SKM-1 (cell line): ENCODE data around the gene HDC.
A peak's percentile ranks its signal among the peaks of the same experiment; 100 is the strongest.

Source experiments
- DNase-seq: peaks from one replicate; lab custom pipeline; 2025; ENCODE audit not compliant: unreplicated experiment; lab: John Stamatoyannopoulos, UW

HDC gene

DNA sequence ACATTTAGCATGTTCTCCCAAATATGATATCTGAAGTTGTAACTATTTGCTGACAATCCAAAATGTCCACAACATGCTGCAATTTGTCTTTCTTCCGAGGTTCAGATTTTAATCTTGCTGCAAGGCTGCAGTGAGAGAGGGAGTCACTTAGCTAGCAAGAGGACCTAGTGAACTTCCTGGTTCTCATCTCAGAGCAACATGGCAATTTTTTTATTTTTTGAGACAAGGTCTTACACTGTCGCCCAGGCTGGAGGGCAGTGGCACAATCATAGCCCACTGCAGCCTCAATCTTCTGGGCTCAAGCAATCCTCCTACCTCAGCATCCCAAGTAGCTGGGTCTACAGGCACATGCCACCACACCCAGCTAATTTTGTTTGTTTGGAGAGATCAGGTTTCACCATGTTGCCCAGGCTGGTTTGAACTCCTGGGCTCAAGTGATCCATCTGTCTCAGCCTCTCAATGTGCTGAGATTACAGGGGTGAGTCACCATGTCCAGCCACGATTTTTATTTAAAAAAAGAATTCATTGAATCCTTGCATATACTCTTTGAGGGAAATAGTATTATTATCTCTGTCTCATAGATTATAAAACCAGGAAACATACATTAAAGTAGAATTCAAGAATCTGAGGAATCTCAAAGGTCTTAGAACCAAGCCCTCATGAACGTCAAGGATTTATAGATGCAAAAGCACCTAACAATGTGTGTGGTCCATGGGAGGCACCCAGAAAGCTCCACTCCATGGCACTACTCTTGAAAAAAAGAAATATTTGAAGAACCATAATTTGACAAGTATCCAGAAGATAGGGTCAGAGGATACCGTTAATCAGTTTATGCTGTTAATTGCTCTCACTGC lies 9.1 kb downstream of the HDC start:
- no peak for DNase-seq

DNA sequence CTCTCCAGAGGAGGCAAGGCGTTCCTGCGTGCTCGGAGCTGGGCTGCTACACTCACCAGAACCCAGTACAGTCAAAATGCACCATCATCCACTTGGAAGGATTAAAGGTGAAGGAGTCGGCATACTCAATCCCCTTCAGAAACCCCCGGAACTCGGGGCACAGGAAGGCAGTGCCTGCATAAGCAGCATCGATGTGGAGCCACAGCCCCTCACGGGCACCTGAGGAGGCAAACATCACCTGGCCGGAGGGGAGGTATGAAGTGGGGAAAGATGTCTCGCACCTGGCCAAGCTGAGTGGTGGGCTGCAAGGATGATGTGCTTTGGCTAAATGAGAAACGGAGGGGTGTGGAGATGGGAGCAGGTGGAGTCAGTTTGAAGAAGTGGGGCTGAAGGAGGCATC lies 13.0 kb downstream of the HDC start:
- DNase-seq: no peak

DNA sequence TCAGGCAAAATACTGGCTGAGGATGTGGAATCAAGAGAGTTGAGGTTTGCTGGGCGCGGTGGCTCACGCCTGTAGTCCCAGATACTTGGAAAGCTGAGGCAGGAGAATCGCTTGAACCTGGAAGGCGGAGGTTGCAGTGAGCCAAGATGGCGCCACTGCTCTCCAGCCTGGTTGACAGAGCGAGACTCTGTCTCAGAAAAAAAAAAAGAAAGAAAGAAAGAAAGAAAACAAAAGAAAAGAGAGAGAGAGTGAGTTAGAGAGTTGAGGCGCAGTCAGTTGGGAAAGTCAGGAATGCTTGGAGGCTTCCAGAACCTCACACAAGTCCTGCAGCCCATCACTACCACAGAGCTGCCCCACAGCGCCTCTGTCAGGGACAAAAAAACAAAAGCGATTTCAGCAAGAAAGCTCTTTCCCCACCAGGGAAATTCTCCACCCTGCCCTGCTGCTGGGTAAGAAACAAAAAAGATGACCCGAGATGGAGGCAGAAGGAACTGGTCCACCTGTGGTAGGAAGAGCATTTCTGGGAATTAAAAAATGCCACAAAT lies 13.8 kb downstream of the HDC start:
- no peak for DNase-seq

DNA sequence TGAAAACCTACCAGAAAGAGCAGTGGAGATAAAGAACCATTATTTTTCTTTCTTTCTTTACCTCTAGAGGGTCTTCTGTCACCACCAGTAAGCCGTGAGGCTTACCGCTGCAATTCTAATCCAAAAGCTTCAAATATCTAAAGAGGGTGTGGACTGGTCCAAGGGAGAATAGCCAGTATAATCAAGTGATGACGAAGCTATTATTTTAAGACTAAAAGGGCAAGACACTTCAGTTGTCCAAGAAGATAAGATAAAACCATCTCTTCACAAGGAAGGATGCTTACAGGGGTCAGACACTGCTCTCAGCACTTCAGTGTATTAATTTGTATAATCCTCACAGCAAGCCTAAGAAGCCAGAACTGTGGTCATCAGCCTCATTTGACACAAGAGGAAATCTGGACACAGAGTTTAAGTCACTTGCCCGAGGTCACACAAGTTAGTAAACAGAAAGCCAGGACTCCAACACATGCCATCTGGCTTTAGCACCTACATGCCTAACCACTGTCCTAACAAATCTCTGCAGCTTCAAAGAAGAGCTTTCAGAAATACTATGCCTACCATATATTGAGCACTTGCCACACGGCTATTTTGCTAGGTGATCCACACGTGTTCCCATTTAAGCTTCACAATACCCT lies 14.6 kb downstream of the HDC start:
- no peak for DNase-seq

GRCh38 chr15:50249704-50250103 lies 15.8 kb downstream of the HDC start:
- DNase-seq: no peak

GRCh38 chr15:50248994-50249582 lies 16.4 kb downstream of the HDC start:
- no peak for DNase-seq

- DNase-seq: peak; percentile 15
These were observed 17.5 kb downstream of the HDC start for GRCh38 chr15:50247819-50248655.

DNA sequence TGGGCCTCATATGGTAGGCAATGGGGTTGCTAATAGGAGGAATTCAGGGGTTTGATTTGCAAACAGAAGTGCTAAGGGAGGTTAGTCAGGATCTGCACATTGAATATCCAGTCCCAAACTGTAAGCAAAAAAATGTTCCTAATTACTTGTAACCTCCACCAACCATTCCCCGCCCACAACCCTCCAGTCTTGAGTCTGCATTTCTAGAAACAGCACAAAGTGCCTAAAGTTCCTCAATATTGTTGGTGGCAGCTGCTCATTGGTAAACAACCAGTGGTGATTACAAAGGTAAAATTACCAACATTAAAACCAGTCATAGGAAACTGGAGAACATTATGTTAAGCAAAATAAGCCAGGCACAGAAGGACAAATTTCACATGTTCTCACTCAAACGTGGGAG lies 18.9 kb downstream of the HDC start:
- DNase-seq: no peak

- DNase-seq: no peak
These were observed 20.4 kb downstream of the HDC start for GRCh38 chr15:50244959-50245624.

- DNase-seq: no peak
These were observed 21.4 kb downstream of the HDC start for GRCh38 chr15:50244153-50244552.

DNA sequence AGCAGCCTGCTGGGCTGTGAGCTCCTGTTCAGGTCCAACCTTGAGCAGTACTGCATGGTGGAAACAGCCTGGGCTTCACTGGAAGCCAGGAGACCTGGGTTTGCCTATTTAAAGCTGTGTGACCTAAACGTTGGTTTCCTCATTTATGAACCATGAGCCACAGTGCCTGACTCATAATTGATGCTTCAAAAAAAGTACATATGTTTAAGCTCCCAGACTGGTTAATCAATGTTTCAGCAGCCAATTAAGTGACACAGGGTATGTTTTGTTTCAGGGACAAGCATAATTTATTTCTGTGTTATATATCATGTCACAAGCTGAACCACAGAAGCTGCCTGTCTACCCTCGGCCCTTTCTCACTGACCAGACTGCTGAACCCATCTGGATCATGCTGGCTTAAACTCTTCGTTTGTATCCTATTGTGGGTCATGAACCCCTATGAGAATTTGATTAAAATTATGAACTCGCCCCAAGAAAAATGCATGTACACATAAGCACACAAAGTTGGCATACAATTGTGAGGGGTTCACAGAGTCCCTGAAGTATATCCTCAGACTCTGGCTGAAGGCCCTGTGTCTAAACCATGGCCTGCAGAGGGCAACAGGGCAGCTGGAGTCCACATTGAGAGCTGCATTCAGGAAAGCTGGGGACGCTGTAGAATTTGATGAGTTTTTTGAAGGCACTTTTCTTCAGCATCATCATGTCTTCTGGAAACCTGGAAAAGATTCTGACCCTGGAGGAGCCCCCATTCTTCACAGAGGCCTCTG lies 23.7 kb downstream of the HDC start:
- DNase-seq: no peak

- DNase-seq: no peak
These were observed 27.3 kb downstream of the HDC start for GRCh38 chr15:50238255-50238654.

- no peak for DNase-seq
These were observed 29.1 kb downstream of the HDC start for GRCh38 chr15:50236433-50236832.

DNA sequence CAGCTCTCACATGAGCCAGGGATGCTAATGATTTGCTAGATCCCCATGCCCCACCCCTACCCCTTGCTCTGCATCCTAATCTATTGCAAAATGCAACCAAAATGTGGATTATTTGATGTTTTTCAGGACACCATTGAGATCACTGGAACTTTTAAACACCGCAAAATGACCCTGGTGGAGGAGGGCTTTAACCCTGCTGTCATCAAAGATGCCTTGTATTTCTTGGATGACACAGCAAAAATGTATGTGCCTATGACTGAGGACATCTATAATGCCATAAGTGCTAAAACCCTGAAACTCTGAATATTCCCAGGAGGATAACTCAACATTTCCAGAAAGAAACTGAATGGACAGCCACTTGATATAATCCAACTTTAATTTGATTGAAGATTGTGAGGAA lies 29.7 kb downstream of the HDC start:
- no peak for DNase-seq

DNA sequence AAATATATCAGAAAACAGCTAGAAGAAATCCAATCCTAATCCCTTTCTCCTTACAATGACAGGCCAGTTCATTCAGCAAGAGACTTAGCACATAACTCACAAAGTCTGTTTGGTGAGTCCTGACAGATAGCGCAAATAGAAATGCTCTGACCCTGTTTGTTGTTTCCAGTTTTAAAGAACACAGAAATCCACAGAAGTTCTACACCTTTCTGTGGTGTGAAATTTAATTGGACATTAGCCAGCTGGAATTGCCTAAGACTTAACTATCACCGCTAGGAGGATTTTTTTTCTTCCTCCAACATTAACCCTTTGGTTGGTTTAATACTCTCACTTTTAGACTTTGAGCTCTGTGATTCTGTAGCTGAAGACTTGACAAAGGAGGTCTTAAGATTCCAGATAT lies 30.8 kb downstream of the HDC start:
- no peak for DNase-seq

GRCh38 chr15:50233192-50233736 lies 32.3 kb downstream of the HDC start:
- DNase-seq: no peak

- DNase-seq: no peak
These were observed 32.7 kb downstream of the HDC start for GRCh38 chr15:50232791-50233190.

GRCh38 chr15:50231761-50232160 lies 33.8 kb downstream of the HDC start:
- no peak for DNase-seq

DNA sequence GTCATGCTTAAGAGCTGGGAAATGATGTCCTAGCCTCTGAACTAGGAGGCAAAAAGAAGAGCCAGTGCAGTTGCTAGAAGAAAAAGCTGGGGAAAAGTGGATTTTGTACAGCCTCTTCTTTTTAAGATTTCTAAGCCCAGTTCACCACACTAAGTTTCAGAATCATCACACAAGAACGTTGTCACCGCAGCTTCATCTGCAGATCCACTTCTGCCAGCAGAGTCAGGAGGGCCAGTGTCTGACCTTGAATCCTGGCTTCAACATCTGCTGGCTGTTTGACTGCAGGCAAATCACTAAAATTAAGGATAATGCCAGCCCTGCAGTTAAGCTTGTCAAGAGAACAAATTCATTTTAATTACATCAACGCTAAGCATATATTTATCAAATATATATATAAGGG lies 36.2 kb downstream of the HDC start:
- DNase-seq: no peak

DNA sequence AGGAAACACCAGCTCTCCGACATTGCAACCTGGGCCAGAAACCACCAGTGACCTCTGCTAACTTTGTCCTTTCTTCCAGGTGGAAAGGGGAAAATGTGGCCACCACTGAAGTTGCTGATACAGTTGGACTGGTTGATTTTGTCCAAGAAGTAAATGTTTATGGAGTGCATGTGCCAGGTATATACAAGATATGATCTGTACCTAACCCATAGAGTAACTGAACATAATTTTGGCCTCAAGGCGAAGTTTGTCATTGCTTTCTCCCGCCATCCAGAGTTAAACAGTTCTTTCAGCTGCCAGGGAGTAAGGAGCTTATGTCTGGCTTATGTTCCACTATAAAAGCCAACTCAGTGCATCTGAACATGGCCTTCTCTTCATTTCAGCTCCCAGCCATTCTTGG lies 36.7 kb downstream of the HDC start:
- no peak for DNase-seq
